ENCODE measurements around the gene COX6A2.

COX6A2 gene

GRCh38 chr16:31413381-31413780 is 14.8 kb downstream of the COX6A2 start:
- no peak for DNase-seq (ENCODE audit: low read depth)
- H3K4me3 ChIP-seq (ENCODE audit: low read length): no peak overlapping the region
- no peak for TF ChIP-seq CTCF (IDR thresholded peaks at IDR 0.05; ENCODE audit: insufficient read depth, low read depth, low read length, missing control alignments)

GRCh38 chr16:31412750-31413149 is 15.4 kb downstream of the COX6A2 start:
- TF ChIP-seq CTCF (IDR thresholded peaks at IDR 0.05; ENCODE audit: insufficient read depth, low read depth, low read length, missing control alignments): no peak
- DNase-seq (ENCODE audit: low read depth): no peak
- no peak overlapping the region for H3K4me3 ChIP-seq (ENCODE audit: low read length)

GRCh38 chr16:31411024-31411844 is 16.9 kb downstream of the COX6A2 start:
- no peak for DNase-seq (ENCODE audit: low read depth)
- no peak for TF ChIP-seq CTCF (IDR thresholded peaks at IDR 0.05; ENCODE audit: insufficient read depth, low read depth, low read length, missing control alignments)

GRCh38 chr16:31410082-31410481 is 18.1 kb downstream of the COX6A2 start:
- TF ChIP-seq CTCF (IDR thresholded peaks at IDR 0.05; ENCODE audit: insufficient read depth, low read depth, low read length, missing control alignments): no peak

More at GRCh38 chr16:31411024-31411844, 16.9 kb downstream of the COX6A2 start:
- no peak overlapping the region for H3K4me3 ChIP-seq (ENCODE audit: low read length)

GRCh38 chr16:31409433-31409832 is 18.7 kb downstream of the COX6A2 start:
- DNase-seq (ENCODE audit: low read depth): no peak
- no peak overlapping the region for H3K4me3 ChIP-seq (ENCODE audit: low read length)
- no peak for TF ChIP-seq CTCF (IDR thresholded peaks at IDR 0.05; ENCODE audit: insufficient read depth, low read depth, low read length, missing control alignments)

More at GRCh38 chr16:31410082-31410481, 18.1 kb downstream of the COX6A2 start:
- H3K4me3 ChIP-seq (ENCODE audit: low read length): no peak overlapping the region
- DNase-seq (ENCODE audit: low read depth): no peak

GRCh38 chr16:31407406-31407805 is 20.8 kb downstream of the COX6A2 start:
- no peak for DNase-seq (ENCODE audit: low read depth)
- H3K4me3 ChIP-seq (ENCODE audit: low read length): no peak overlapping the region
- no peak for TF ChIP-seq CTCF (IDR thresholded peaks at IDR 0.05; ENCODE audit: insufficient read depth, low read depth, low read length, missing control alignments)

Data from epithelial cell of esophagus (primary cell).